ENCODE data around the gene HSD17B8. TPM values are rescaled to one million over a fixed set of nuclear protein-coding genes. Genes with fewer than 3 reads are reported as not detected.

HSD17B8 gene
- total and polyA plus RNA-seq, 10 of the 15 experiments (the other 5 are each of a cell fraction or from before 2014, with no cell fraction given), result 3.1 to 54.3 (median 26.5) TPM

DNA sequence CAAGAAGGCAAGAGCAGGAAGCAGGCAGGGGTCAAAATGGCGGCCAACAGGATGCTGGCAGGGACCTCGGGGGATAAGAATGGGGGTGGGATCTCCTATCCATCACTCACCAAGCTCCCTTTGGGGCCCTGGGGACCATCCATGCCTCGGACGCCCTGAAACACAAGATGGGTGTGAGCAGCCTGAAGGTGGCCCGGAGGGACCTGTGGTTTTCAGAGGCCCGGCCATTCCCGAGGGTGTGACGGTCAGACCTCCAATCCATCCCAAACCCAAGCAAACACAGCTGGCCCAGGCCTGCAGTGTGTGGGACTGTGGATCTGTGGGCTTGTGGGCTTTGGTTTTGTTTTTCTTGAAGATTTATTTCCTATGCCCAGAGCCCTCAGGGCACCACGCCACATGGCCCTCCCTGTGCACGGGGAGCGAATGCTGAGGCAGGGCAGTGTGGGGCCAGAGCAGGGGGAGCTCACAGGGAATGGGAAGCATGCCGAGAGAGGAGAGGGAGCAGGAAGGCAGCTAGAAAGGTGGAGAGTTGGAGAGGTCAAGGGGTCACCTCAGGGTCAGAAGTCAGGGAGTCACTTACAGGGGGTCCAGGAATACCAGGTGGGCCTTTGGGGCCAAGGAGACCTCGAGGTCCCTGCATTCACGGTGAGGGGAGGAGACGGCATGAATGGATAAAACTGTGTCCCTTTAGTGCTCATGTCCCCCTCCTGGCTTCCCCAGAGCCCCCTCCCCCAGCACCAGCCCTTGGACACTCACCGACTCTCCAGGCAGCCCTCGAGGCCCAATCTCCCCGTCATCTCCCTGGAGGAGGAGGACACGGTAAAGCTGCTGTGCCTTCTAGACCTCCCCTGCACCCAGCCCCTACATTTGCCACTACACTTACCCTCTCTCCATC lies 26.7 kb upstream of the HSD17B8 start:
- CTCF ChIA-PET, result no interaction called here
- Histone ChIP-seq H3K4me1 (ENCODE audit: control insufficient read depth, insufficient read depth, low read length) (no peaks in the 10 kb centered on the region), H2AFZ (ENCODE audit: control insufficient read depth, low read depth, low read length) (no peak overlapping the region), H3K79me2 (ENCODE audit: control insufficient read depth, insufficient read depth, low read length) (no peaks in the 10 kb centered on the region), H3K4me2 (ENCODE audit: control insufficient read depth, insufficient read depth) (no peak overlapping the region), H3K36me3 (ENCODE audit: control insufficient read depth in 2 of 2, insufficient read depth in 2 of 2, low read length in 1 of 2) (no peaks in the 10 kb centered on the region), H3K4me3 (no peak overlapping the region), H3K27ac (ENCODE audit: control insufficient read depth, insufficient read depth) (no peak overlapping the region), H3K27me3 (replicated peaks in 1 of 2; ENCODE audit: control insufficient read depth in 2 of 2, insufficient read depth in 2 of 2, low read length in 1 of 2) (no peaks in the 10 kb centered on the region), H3K9me3 (replicated peaks; ENCODE audit: control insufficient read depth, insufficient read depth, low read length) (no peaks in the 10 kb centered on the region; the same call in 2 of the 3 replicates), H4K20me1 (ENCODE audit: control insufficient read depth, insufficient read depth) (no peaks in the 10 kb centered on the region), H3K9ac (ENCODE audit: control insufficient read depth, insufficient read depth, low read length) (no peak overlapping the region)
- 23% methylated on average over 19 of the region's 19 CpGs for WGBS (ENCODE audit: insufficient coverage, insufficient replicate concordance, low lambda C conversion rate, missing lambda C conversion rate)
- TF ChIP-seq NR2F1 (conservative IDR thresholded peaks at IDR 0.05), result 0 out of 2 replicates have a peak, but pooled peaks have one; percentile 17
- no peak for TF ChIP-seq SMAD1 (IDR thresholded peaks at IDR 0.05; ENCODE audit: low read depth, partially characterized antibody)
- no TSS peak for BruUV-seq (replicated peaks)
- intact Hi-C loops (cut with micrococcal nuclease; ENCODE audit: unreplicated experiment), result no loop called here
- FAIRE-seq (no peak), DNase-seq (ENCODE audit: low read depth, low spot score) (no peak), ATAC-seq (no peak)
- in situ Hi-C loops (cut with MboI), result no loop called here
- SMC1A ChIA-PET (ENCODE audit: uncharacterized antibody, unreplicated experiment), result no interaction called here
- RAD21 ChIA-PET (ENCODE audit: unreplicated experiment), result no interaction called here
- POLR2A ChIA-PET, result interaction anchor here (0.8 kb wide), 1 partner anchor 54 kb away, joined by 4 read pairs; no protein-coding TSS in a partner anchor

DNA sequence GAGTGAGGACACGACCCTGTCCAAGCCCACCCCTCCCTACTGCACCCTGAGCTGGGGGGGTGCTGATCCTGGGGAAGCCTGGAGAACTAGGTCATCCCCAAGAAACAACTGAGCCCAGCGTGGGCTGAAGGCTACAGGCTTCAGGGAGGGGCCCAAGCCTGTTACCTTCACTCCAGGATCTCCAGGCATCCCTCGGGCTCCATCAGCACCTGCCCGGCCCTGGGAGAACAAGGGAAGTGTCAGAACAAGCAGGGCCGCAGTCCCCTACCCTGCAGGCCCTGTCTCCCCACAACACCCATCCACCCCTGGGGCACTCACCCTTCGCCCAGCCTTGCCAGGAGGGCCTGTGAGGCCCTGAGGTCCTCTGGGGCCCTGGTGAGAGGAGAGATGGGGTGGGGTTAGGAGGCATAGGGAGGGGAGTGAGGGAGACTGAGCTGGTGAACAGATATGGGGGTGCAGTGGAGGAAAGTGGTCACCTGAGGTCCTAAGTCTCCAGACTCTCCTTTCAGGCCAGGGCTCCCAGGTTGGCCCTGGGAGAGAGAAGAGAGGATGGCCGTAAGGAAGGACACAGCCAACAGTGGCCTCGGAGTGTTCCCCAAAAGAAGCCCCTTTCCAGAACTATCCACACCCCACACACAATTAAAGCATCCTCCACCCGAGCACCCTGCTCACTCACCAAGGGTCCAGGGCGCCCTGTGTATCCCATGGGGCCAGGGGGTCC lies 25.5 kb upstream of the HSD17B8 start:
- FAIRE-seq, result no peak
- ChIA-PET CTCF (interaction anchor here (1.8 kb wide), 1 partner anchor 19 kb away, joined by 4 read pairs; no protein-coding TSS in a partner anchor), SMC1A (ENCODE audit: uncharacterized antibody, unreplicated experiment) (no interaction called here), RAD21 (ENCODE audit: unreplicated experiment) (no interaction called here), POLR2A (interaction anchor here (0.8 kb wide), 1 partner anchor 53 kb away, joined by 4 read pairs; no protein-coding TSS in a partner anchor)
- intact Hi-C loops (cut with micrococcal nuclease; ENCODE audit: unreplicated experiment), result no loop called here
- ATAC-seq, result no peak
- no peak for DNase-seq (ENCODE audit: low read depth, low spot score)
- peaks cover 6% of the 10 kb centered on the region for H3K4me1 ChIP-seq (ENCODE audit: control insufficient read depth, insufficient read depth, low read length)
- H3K27me3 ChIP-seq (replicated peaks in 1 of 2; ENCODE audit: control insufficient read depth in 2 of 2, insufficient read depth in 2 of 2, low read length in 1 of 2), result no peaks in the 10 kb centered on the region
- H3K27ac ChIP-seq (ENCODE audit: control insufficient read depth, insufficient read depth), result no peak overlapping the region
- H3K9ac ChIP-seq (ENCODE audit: control insufficient read depth, insufficient read depth, low read length), result no peak overlapping the region
- H3K9me3 ChIP-seq (replicated peaks; ENCODE audit: control insufficient read depth, insufficient read depth, low read length), result peaks cover 8% of the 10 kb centered on the region
- H2AFZ ChIP-seq (ENCODE audit: control insufficient read depth, low read depth, low read length), result no peak overlapping the region
- 30% methylated on average over 10 of the region's 10 CpGs for WGBS (ENCODE audit: insufficient coverage, insufficient replicate concordance, low lambda C conversion rate, missing lambda C conversion rate)
- H4K20me1 ChIP-seq (ENCODE audit: control insufficient read depth, insufficient read depth), result no peaks in the 10 kb centered on the region
- in situ Hi-C loops (cut with MboI), result no loop called here
- H3K79me2 ChIP-seq (ENCODE audit: control insufficient read depth, insufficient read depth, low read length), result no peaks in the 10 kb centered on the region
- no peaks in the 10 kb centered on the region for H3K36me3 ChIP-seq (ENCODE audit: control insufficient read depth in 2 of 2, insufficient read depth in 2 of 2, low read length in 1 of 2)
- no peak overlapping the region for H3K4me3 ChIP-seq
- no peak overlapping the region for H3K4me2 ChIP-seq (ENCODE audit: control insufficient read depth, insufficient read depth)
- no TSS peak for BruUV-seq (replicated peaks)
- no peak for TF ChIP-seq EED (IDR thresholded peaks at IDR 0.05; ENCODE audit: low read depth)
- TF ChIP-seq SIN3A (IDR thresholded peaks at IDR 0.05; ENCODE audit: low read depth, low read length), result no peak
- TF ChIP-seq CEBPB (IDR thresholded peaks at IDR 0.05; ENCODE audit: borderline replicate concordance in 1 of 2, low read depth in 2 of 2, low read length in 2 of 2), result no peak
- no peak for TF ChIP-seq NFIC (IDR thresholded peaks at IDR 0.05; ENCODE audit: low read depth, low read length)
- no peak for TF ChIP-seq RCOR1 (conservative IDR thresholded peaks at IDR 0.05; ENCODE audit: low read depth, low read length)
- no peak for TF ChIP-seq POLR2AphosphoS2 (IDR thresholded peaks at IDR 0.05; ENCODE audit: low read depth, low read length)
- TF ChIP-seq NFYB (IDR thresholded peaks at IDR 0.05; ENCODE audit: insufficient read depth, low read depth, low read length), result no peak
- TF ChIP-seq RUNX3 (IDR thresholded peaks at IDR 0.05; ENCODE audit: low read length), result no peak
- no peak for TF ChIP-seq ETV6 (conservative IDR thresholded peaks at IDR 0.05 in 1 of 2, IDR thresholded peaks at IDR 0.05 in 1 of 2; ENCODE audit: borderline replicate concordance in 1 of 2, low read depth in 1 of 2)
- TF ChIP-seq, protein P1, sequence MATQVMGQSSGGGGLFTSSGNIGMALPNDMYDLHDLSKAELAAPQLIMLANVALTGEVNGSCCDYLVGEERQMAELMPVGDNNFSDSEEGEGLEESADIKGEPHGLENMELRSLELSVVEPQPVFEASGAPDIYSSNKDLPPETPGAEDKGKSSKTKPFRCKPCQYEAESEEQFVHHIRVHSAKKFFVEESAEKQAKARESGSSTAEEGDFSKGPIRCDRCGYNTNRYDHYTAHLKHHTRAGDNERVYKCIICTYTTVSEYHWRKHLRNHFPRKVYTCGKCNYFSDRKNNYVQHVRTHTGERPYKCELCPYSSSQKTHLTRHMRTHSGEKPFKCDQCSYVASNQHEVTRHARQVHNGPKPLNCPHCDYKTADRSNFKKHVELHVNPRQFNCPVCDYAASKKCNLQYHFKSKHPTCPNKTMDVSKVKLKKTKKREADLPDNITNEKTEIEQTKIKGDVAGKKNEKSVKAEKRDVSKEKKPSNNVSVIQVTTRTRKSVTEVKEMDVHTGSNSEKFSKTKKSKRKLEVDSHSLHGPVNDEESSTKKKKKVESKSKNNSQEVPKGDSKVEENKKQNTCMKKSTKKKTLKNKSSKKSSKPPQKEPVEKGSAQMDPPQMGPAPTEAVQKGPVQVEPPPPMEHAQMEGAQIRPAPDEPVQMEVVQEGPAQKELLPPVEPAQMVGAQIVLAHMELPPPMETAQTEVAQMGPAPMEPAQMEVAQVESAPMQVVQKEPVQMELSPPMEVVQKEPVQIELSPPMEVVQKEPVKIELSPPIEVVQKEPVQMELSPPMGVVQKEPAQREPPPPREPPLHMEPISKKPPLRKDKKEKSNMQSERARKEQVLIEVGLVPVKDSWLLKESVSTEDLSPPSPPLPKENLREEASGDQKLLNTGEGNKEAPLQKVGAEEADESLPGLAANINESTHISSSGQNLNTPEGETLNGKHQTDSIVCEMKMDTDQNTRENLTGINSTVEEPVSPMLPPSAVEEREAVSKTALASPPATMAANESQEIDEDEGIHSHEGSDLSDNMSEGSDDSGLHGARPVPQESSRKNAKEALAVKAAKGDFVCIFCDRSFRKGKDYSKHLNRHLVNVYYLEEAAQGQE (IDR thresholded peaks at IDR 0.05; ENCODE audit: low read depth, low read length), result no peak
